AG04450 (cell line): ENCODE measurements around the gene CBARP. TPM values are rescaled to one million over a fixed set of nuclear protein-coding genes. Genes with fewer than 3 reads are reported as not detected.

Experiments used
- CTCF ChIA-PET: fragments of 300-600, 350-600 bp; formaldehyde crosslinking; extraction: SDS; loops from one replicate; lab custom pipeline; 2022; ENCODE audit warnings: antibody characterized with exemption, inconsistent platforms; lab: Charles Lee
- POLR2A ChIA-PET: fragments of 350-600 bp; formaldehyde crosslinking; extraction: SDS; loops from one replicate; lab custom pipeline; 2021; ENCODE audit warnings: antibody characterized with exemption, inconsistent platforms; lab: Yijun Ruan, JAX
- DNase-seq: peaks from one replicate; pipeline ENCODE4 v3.0.0-alpha.2; 2011; ENCODE audit warnings: low read depth, low spot score
- H3K27ac ChIP-seq: one replicate; pipeline ENCODE4 v1.5.1; 2012; ENCODE audit warnings: low read depth, low read length, control low read depth
- H3K27me3 ChIP-seq: one replicate; pipeline ENCODE4 v1.6.0; 2012; ENCODE audit warnings: low read length; ENCODE audit not compliant: control insufficient read depth, insufficient read depth
- H3K4me3 ChIP-seq: 2 replicates; pipeline ENCODE4 v1.5.1; 2011; ENCODE audit warnings: mild to moderate bottlenecking, low read depth, low read length, control low read depth
- H3K9me3 ChIP-seq: 2 replicates; pipeline ENCODE4 v1.5.1; 2012; ENCODE audit warnings: low read length; ENCODE audit not compliant: control insufficient read depth, insufficient read depth
- CTCF ChIP-seq: IDR thresholded peaks from 2 replicates; pipeline ENCODE4 v1.5.1; 2011; ENCODE audit warnings: low read depth, low read length, control low read depth, inconsistent platforms
- polyA plus RNA-seq: library from polyadenylated mRNA; depleted of rRNA; stranded (reverse); fragments of >200 nt; gene quantifications from 2 replicates; pipeline ENCODE4 v1.2.3, GENCODE V29; 2011

Gene CBARP
- polyA plus RNA-seq, 1 experiment: 1.1 TPM

DNA sequence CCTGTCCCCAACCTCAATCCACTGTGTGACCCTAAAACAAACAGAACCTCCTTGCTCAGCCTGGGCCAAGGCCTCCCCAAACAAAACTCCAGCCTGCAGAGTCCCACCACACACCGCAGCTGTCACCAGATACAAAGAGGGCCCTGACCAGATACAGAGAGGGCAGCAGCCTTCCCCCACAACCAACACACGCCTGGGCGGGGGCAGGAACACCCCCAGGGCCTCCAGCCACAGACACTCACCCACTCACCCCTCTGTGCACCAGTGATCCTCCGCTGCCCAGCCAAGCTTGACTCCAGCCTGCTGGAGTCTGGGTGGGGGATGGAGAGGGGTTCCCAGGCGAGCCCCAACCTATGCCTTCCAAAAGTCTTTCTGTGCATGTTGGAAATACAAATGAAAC, 25.4 kb upstream of the CBARP start:
- ChIA-PET CTCF (interaction anchor here (1.5 kb wide), 1 partner anchor 19 kb away, joined by 6 read pairs; no protein-coding TSS in a partner anchor), POLR2A (interaction anchor here (1.9 to 7.1 kb wide), 2 partner anchors 9 to 10 kb away, joined by 8 to 241 read pairs; no protein-coding TSS in a partner anchor)
- Histone ChIP-seq H3K27ac (peak overlapping the region; percentile 39), H3K4me3 (no peak overlapping the region), H3K27me3 (no peaks in the 10 kb centered on the region), H3K9me3 (no peaks in the 10 kb centered on the region; the same call in 1 of the 2 replicates)
- no peak for TF ChIP-seq CTCF
- DNase-seq: no peak

DNA sequence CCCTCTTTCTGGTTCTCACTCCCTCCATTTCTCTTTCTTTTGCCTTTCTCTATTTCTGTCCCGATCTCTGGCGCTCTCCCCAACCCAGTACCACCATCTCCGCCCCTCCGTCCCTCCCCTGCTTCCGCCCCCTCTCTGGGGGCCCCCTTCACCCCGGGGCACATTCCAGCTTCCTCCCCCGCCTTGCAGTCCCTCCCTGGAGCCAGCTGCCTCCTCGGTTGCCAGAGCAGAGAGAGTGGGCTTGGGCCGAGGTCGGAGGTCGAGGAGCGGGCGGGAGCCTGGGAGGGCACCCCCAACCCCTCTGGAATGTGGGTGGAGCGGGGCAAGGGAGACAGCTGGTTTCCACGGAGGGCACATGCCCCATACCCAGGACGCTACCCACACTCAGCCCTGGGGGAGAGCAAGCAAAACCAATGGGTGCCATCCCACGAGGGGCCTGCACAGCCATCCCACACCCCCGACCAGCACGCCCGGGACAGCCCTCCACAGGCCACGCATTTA, 24.9 kb upstream of the CBARP start:
- Histone ChIP-seq H3K9me3 (no peaks in the 10 kb centered on the region; the same call in 1 of the 2 replicates), H3K4me3 (no peak overlapping the region), H3K27me3 (no peaks in the 10 kb centered on the region), H3K27ac (no peak overlapping the region)
- ChIA-PET POLR2A (interaction anchor here (1.3 to 1.9 kb wide), 2 partner anchors 10 to 21 kb away, joined by 3 to 8 read pairs; partner anchors contain the start of gene ATP5F1D), CTCF (interaction anchor here (1.5 kb wide), 1 partner anchor 18 kb away, joined by 6 read pairs; no protein-coding TSS in a partner anchor)
- no peak for TF ChIP-seq CTCF
- no peak for DNase-seq

DNA sequence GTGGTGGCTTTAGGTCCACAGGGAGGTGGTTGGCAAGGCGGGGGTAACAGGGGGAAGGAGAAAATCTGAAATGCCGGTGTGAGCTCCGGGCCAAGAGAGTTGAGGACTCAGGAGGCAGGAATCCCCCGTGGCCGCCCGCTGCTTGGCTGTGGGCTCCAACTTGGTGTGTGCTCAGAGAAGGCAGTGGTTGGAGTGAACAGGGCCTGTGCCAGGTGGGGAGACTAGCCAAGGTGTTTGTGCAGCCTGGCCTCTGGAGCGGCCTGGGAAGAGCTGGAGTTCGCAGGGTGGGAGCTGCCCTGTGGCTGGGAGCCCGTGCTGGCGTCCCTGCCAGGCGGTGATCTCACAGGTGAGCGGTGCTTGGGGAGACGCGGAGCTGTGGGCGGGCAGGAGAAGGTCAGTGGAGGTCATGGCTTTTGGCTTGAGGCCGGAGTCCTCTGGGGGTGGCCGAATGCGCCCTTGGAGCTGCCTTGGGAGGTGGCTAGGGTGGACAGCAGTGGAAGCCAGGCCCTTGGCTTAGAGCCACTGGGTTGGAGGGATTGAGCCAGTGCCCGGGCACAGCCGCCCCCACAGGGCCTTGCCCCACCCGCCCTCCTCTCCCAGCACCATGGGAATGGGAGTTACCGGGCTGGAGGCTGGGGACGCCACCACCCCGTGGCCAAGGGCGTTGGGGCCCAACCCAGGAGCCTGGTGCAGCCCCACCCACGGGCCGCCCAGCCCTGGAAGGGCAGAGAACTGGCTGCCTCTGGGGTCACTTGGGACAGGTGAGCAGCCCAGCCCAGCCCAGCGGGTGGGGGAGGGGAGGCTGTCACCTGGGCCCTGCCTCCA, 24.2 kb upstream of the CBARP start:
- no peaks in the 10 kb centered on the region for H3K27me3 ChIP-seq
- POLR2A ChIA-PET: interaction anchor here (0.6 to 2.9 kb wide), 5 partner anchors 7 to 21 kb away, joined by 3 to 34 read pairs (median 5); partner anchors contain the start of genes ATP5F1D, CIRBP and FAM174C
- H3K27ac ChIP-seq: peak overlapping the region; percentile 70
- no peak for TF ChIP-seq CTCF
- CTCF ChIA-PET: interaction anchor here (1.5 kb wide), 1 partner anchor 18 kb away, joined by 6 read pairs; no protein-coding TSS in a partner anchor
- no peaks in the 10 kb centered on the region; the same call in 1 of the 2 replicates for H3K9me3 ChIP-seq
- no peak for DNase-seq
- peak overlapping the region; percentile 66 for H3K4me3 ChIP-seq

DNA sequence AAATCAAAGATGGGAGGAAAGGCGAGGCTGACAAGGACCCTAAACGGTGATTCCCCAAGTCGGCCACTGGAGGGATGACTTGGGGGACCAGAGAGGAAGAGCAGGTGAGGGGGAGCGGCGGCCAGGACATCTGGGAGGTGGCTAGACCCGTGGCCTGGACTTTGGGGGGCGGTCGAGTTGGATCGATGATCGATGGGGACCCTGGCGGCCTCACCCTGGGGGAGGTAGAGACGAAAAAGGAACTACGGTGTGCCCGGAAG, 23.7 kb upstream of the CBARP start:
- DNase-seq: no peak
- peak overlapping the region; percentile 66 for H3K4me3 ChIP-seq
- H3K27me3 ChIP-seq: no peaks in the 10 kb centered on the region
- POLR2A ChIA-PET: interaction anchor here (0.6 to 2.9 kb wide), 5 partner anchors 8 to 20 kb away, joined by 3 to 34 read pairs (median 5); partner anchors contain the start of genes ATP5F1D, CIRBP and FAM174C
- H3K9me3 ChIP-seq: no peaks in the 10 kb centered on the region; the same call in 1 of the 2 replicates
- CTCF ChIA-PET: no interaction called here
- peak; percentile 18; the same call in 1 of the 2 replicates for TF ChIP-seq CTCF
- H3K27ac ChIP-seq: peak overlapping the region; percentile 70
